GM23248 (cell line): ENCODE measurements around the gene TSPEAR. TPM values are rescaled to one million over a fixed set of nuclear protein-coding genes. Genes with fewer than 3 reads are reported as not detected.

Experiments
- DNase-seq: peaks from one replicate; pipeline ENCODE4 v3.0.0-alpha.2; 2015
- H2AFZ ChIP-seq: fragments of 200-600 bp; sonication (generic); 2 replicates; pipeline ENCODE4 v1.6.1; 2016; ENCODE audit warnings: antibody characterized with exemption
- H3F3A ChIP-seq: fragments of 200-600 bp; sonication (generic); 2 replicates; pipeline ENCODE4 v1.6.1; 2016; ENCODE audit warnings: mild to moderate bottlenecking, antibody characterized with exemption, mixed run types; ENCODE audit not compliant: insufficient read depth
- H3K27ac ChIP-seq: fragments of 200-600 bp; sonication (generic); 2 replicates; pipeline ENCODE4 v1.5.1; 2016; ENCODE audit warnings: mild to moderate bottlenecking
- H3K27me3 ChIP-seq: fragments of 200-600 bp; sonication (generic); replicated peaks from 2 replicates; pipeline ENCODE4 v1.6.1; 2016; ENCODE audit warnings: mild to moderate bottlenecking; ENCODE audit not compliant: insufficient read depth
- H3K36me3 ChIP-seq: fragments of 200-600 bp; sonication (generic); 2 replicates; pipeline ENCODE4 v1.6.1; 2016; ENCODE audit warnings: low read depth, mild to moderate bottlenecking
- H3K4me1 ChIP-seq: fragments of 200-600 bp; sonication (generic); 2 replicates; pipeline ENCODE4 v1.6.1; 2016; ENCODE audit warnings: mild to moderate bottlenecking; ENCODE audit not compliant: insufficient read depth
- H3K4me2 ChIP-seq: fragments of 200-600 bp; sonication (generic); one replicate; pipeline ENCODE4 v1.6.1; 2016; ENCODE audit warnings: mild to moderate bottlenecking; ENCODE audit not compliant: unreplicated experiment
- H3K4me3 ChIP-seq: fragments of 200-600 bp; sonication (generic); 2 replicates; pipeline ENCODE4 v1.5.1; 2016; ENCODE audit warnings: mild to moderate bottlenecking
- H3K79me2 ChIP-seq: fragments of 200-600 bp; sonication (generic); 2 replicates; pipeline ENCODE4 v1.6.1; 2016; ENCODE audit warnings: mild to moderate bottlenecking; ENCODE audit not compliant: insufficient read depth
- H3K9ac ChIP-seq: fragments of 200-600 bp; sonication (generic); 2 replicates; pipeline ENCODE4 v1.6.1; 2016; ENCODE audit warnings: mild to moderate bottlenecking
- H3K9me2 ChIP-seq: fragments of 200-600 bp; sonication (generic); 2 replicates; pipeline ENCODE4 v1.6.1; 2016; ENCODE audit warnings: mixed run types, mild to moderate bottlenecking, moderate library complexity; ENCODE audit not compliant: insufficient read depth
- H3K9me3 ChIP-seq: fragments of 200-600 bp; sonication (generic); one replicate; pipeline ENCODE4 v1.6.1; 2017; ENCODE audit warnings: low read depth
- H4K20me1 ChIP-seq: fragments of 200-600 bp; sonication (generic); 2 replicates; pipeline ENCODE4 v1.6.0; 2016; ENCODE audit not compliant: insufficient read depth
- EZH2 ChIP-seq: fragments of 200-600 bp; sonication (generic); IDR thresholded peaks from 2 replicates; pipeline ENCODE4 v1.6.1; 2018; ENCODE audit warnings: antibody characterized with exemption, mild to moderate bottlenecking; ENCODE audit not compliant: insufficient read depth, poor library complexity, severe bottlenecking
- EZH2phosphoT487 ChIP-seq: fragments of 200-600 bp; sonication (generic); IDR thresholded peaks from 2 replicates; pipeline ENCODE4 v1.6.1; 2018; ENCODE audit warnings: antibody characterized with exemption, moderate library complexity, mild to moderate bottlenecking, low read depth; ENCODE audit not compliant: insufficient read depth
- WGBS, 2 experiments: methylation state at CpG; one replicate each; pipeline ENCODE4 v1.1.6; 2015 to 2017; ENCODE audit warnings: low lambda C conversion rate in 2 of 2, low coverage in 1 of 2; ENCODE audit errors: missing lambda C conversion rate in 2 of 2; 5-methylcytosine and 5-hydroxymethylcytosine counted together
- in situ Hi-C: fragments of 300-500 bp; cut with MboI; formaldehyde crosslinking; loops from 2 replicates; pipeline ENCODE4 v1.15.0; 2020
- polyA plus RNA-seq: library from polyadenylated mRNA; unstranded; fragments of >200 nt; fragmentation: Nextera tagmentation; extraction: Ambion mirVana; gene quantifications from 2 replicates; pipeline ENCODE4 v1.2.1, GENCODE V29; 2016
- total RNA-seq: library from RNA; depleted of rRNA; stranded (reverse); fragments of >200 nt; shearing (Covaris generic); gene quantifications from 2 replicates; pipeline ENCODE4 v1.2.3, GENCODE V29; 2014

Gene TSPEAR
- total and polyA plus RNA-seq, 2 experiments from 2014 or later = not detected

GRCh38 chr21:44750675-44751025 lies 39.3 kb upstream of the TSPEAR start:
- Histone ChIP-seq H3K4me2 (no peak overlapping the region), H3K4me3 (no peak overlapping the region), H3K9me3 (no peaks in the 10 kb centered on the region), H3K79me2 (no peaks in the 10 kb centered on the region), H2AFZ (no peak overlapping the region), H3K9me2 (no peaks in the 10 kb centered on the region), H3K36me3 (no peaks in the 10 kb centered on the region), H3F3A (no peaks in the 10 kb centered on the region), H3K9ac (no peak overlapping the region), H3K4me1 (no peaks in the 10 kb centered on the region), H3K27me3 (peaks cover 24% of the 10 kb centered on the region; the same call in 1 of the 2 replicates), H3K27ac (no peak overlapping the region), H4K20me1 (no peaks in the 10 kb centered on the region)
- WGBS, 2 experiments = 49 to 54% methylated on average over 8 to 12 of the region's 12 CpGs
- no peak for DNase-seq
- TF ChIP-seq EZH2phosphoT487 (no peak), EZH2 (no peak)
- in situ Hi-C loops = no loop called here

- no peak for DNase-seq
- no peaks in the 10 kb centered on the region for H4K20me1 ChIP-seq
- H2AFZ ChIP-seq = no peak overlapping the region
- peaks cover 26% of the 10 kb centered on the region; the same call in 1 of the 2 replicates for H3K27me3 ChIP-seq
- TF ChIP-seq EZH2 = no peak
- no peak for TF ChIP-seq EZH2phosphoT487
- no peaks in the 10 kb centered on the region for H3K9me3 ChIP-seq
- no peaks in the 10 kb centered on the region for H3K36me3 ChIP-seq
- H3F3A ChIP-seq = no peaks in the 10 kb centered on the region
- H3K79me2 ChIP-seq = no peaks in the 10 kb centered on the region
- no peak overlapping the region for H3K4me2 ChIP-seq
- H3K4me3 ChIP-seq = no peak overlapping the region
- 80 to 81% methylated on average over 20 to 45 of the region's 47 CpGs for WGBS, 2 experiments
- H3K9ac ChIP-seq = no peak overlapping the region
- in situ Hi-C loops = no loop called here
- no peaks in the 10 kb centered on the region for H3K4me1 ChIP-seq
- no peaks in the 10 kb centered on the region for H3K9me2 ChIP-seq
- H3K27ac ChIP-seq = no peak overlapping the region
Observed at GRCh38 chr21:44749759-44750674, 38.6 kb upstream of the TSPEAR start.

GRCh38 chr21:44749116-44749758 lies 37.9 kb upstream of the TSPEAR start:
- Histone ChIP-seq H3K27ac (no peak overlapping the region), H3K4me3 (no peak overlapping the region), H3K4me2 (no peak overlapping the region), H2AFZ (no peak overlapping the region), H3K9me2 (no peaks in the 10 kb centered on the region), H3K9me3 (no peaks in the 10 kb centered on the region), H3K27me3 (peaks cover 26% of the 10 kb centered on the region; the same call in 1 of the 2 replicates), H4K20me1 (no peaks in the 10 kb centered on the region), H3F3A (no peaks in the 10 kb centered on the region), H3K79me2 (no peaks in the 10 kb centered on the region), H3K9ac (no peak overlapping the region), H3K4me1 (no peaks in the 10 kb centered on the region), H3K36me3 (no peaks in the 10 kb centered on the region)
- 47 to 56% methylated on average over 25 to 26 of the region's 26 CpGs for WGBS, 2 experiments
- in situ Hi-C loops = no loop called here
- DNase-seq = no peak
- TF ChIP-seq EZH2 = no peak
- no peak for TF ChIP-seq EZH2phosphoT487

DNA sequence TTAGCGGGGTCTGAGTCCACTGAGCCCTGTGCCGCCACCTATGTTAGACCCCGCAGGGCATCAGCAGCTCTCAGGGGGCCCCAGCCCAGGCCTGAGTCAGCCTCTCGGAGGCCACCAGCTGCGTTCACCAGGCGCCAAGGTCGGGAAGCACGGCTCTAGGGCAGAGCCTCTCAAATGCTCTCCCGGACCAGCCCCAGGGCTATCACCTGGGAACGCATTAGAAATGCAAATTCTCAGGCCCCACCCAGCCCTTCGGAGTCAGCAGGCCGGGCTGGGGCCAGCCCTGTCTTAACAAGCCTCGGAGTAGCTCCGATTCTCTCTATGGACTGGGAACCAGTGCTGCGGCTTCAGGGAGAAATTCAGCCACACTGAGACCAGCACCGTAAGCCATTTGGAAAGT lies 37.2 kb upstream of the TSPEAR start:
- H3K27ac ChIP-seq = no peak overlapping the region
- H2AFZ ChIP-seq = no peak overlapping the region
- no peaks in the 10 kb centered on the region for H3K36me3 ChIP-seq
- in situ Hi-C loops = no loop called here
- no peak overlapping the region for H3K4me2 ChIP-seq
- TF ChIP-seq EZH2phosphoT487 = no peak
- no peak for TF ChIP-seq EZH2
- no peak for DNase-seq
- H3K4me1 ChIP-seq = no peaks in the 10 kb centered on the region
- H3K4me3 ChIP-seq = no peak overlapping the region
- H3K9me3 ChIP-seq = no peaks in the 10 kb centered on the region
- no peaks in the 10 kb centered on the region for H4K20me1 ChIP-seq
- 57 to 60% methylated on average over 16 of the region's 16 CpGs for WGBS, 2 experiments
- H3F3A ChIP-seq = no peaks in the 10 kb centered on the region
- no peaks in the 10 kb centered on the region for H3K79me2 ChIP-seq
- no peak overlapping the region for H3K9ac ChIP-seq
- H3K9me2 ChIP-seq = no peaks in the 10 kb centered on the region
- H3K27me3 ChIP-seq = peaks cover 22% of the 10 kb centered on the region; the same call in 1 of the 2 replicates
